ENCODE measurements around the gene CASP7. TPM values are rescaled to one million over a fixed set of nuclear protein-coding genes. Genes with fewer than 3 reads are reported as not detected.

The CASP7 gene
- total RNA-seq, 4 donors from 2014 or later: 20.0 to 37.8 (median 29.6) TPM

Other genes starting within 250 kb of the CASP7 start
- under 1 TPM in 1 of 4 donors, not detected in 3; 0.72 TPM for gene HABP2, start 126.9 kb upstream of the CASP7 start, total RNA-seq
- under 1 TPM in 2 of 4 donors, not detected in 2; 0.08 to 0.31 TPM for gene NRAP, start 15.9 kb upstream of the CASP7 start, total RNA-seq
- gene PLEKHS1, start 71.8 kb downstream of the CASP7 start, total RNA-seq: under 1 TPM; 0.32 to 0.98 (median 0.44) TPM
- gene DCLRE1A, start 174.2 kb downstream of the CASP7 start, total RNA-seq: 1 to 10 TPM; 3.6 to 5.2 (median 4.2) TPM
- gene NHLRC2, start 174.7 kb downstream of the CASP7 start, total RNA-seq: 10 to 100 TPM; 35.3 to 49.6 (median 42.3) TPM